Measurements from ENCODE around the gene PABPC3.

PABPC3 gene

DNA sequence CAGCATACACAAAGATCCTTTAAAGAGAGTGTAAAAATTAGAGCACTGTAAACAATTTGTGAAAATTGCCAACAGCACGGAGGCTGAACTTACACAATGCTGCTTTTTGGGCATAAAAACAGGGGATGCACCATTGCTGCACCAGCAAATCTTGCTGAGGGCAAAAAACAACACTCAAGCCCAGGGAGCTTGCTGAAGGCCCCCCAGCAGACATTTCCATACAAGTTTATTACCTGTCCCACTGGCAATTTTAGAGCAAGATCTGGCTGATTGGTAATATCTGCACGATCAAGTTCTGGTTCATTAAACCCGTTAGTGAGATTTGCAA, 41.8 kb downstream of the PABPC3 start:
- TF ChIP-seq, protein P1, sequence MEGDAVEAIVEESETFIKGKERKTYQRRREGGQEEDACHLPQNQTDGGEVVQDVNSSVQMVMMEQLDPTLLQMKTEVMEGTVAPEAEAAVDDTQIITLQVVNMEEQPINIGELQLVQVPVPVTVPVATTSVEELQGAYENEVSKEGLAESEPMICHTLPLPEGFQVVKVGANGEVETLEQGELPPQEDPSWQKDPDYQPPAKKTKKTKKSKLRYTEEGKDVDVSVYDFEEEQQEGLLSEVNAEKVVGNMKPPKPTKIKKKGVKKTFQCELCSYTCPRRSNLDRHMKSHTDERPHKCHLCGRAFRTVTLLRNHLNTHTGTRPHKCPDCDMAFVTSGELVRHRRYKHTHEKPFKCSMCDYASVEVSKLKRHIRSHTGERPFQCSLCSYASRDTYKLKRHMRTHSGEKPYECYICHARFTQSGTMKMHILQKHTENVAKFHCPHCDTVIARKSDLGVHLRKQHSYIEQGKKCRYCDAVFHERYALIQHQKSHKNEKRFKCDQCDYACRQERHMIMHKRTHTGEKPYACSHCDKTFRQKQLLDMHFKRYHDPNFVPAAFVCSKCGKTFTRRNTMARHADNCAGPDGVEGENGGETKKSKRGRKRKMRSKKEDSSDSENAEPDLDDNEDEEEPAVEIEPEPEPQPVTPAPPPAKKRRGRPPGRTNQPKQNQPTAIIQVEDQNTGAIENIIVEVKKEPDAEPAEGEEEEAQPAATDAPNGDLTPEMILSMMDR (IDR thresholded peaks at IDR 0.05; ENCODE audit: low read depth, low read length), result no peak
- no peak for TF ChIP-seq EZH2phosphoT487 (IDR thresholded peaks at IDR 0.05; ENCODE audit: low read depth)
- Histone ChIP-seq H3K27ac (ENCODE audit: low read length) (no peak overlapping the region), H3K27me3 (ENCODE audit: low read depth, low read length) (no peaks in the 10 kb centered on the region), H3K9me3 (ENCODE audit: insufficient read depth, low read length) (no peaks in the 10 kb centered on the region; the same call in none of the 2 replicates), H3K4me1 (ENCODE audit: low read length) (no peaks in the 10 kb centered on the region), H3K79me2 (ENCODE audit: low read length) (no peaks in the 10 kb centered on the region), H4K20me1 (ENCODE audit: insufficient read depth, low read length) (no peaks in the 10 kb centered on the region), H3K4me3 (ENCODE audit: low read length) (no peak overlapping the region), H3K4me2 (ENCODE audit: low read length) (no peak overlapping the region), H2AFZ (ENCODE audit: low read depth, low read length) (no peak overlapping the region), H3K36me3 (replicated peaks; ENCODE audit: low read depth, low read length) (peaks cover 4% of the 10 kb centered on the region), H3K9ac (ENCODE audit: low read length) (no peak overlapping the region)

DNA sequence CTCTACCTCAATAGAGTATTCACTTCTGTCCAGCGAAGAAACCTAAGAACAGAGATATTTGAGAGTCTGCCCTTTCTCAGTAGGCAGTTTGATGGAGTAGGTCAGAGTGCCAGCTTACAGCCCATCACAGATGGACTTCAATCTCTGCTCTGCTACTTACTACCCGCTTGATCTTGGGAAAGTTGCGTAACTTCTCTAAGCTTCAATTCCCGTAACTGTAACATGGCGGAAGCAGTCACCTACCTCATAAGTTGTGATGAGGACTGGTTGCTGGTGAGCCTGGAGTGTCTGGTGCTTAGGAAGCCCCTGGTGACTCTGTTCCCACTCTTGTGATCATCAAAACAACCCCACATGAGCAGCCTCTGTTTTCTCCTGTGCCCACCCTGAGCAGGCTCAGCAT, 45.1 kb downstream of the PABPC3 start:
- no peak overlapping the region for H3K9ac ChIP-seq (ENCODE audit: low read length)
- no peaks in the 10 kb centered on the region for H4K20me1 ChIP-seq (ENCODE audit: insufficient read depth, low read length)
- no peak overlapping the region for H2AFZ ChIP-seq (ENCODE audit: low read depth, low read length)
- no peak overlapping the region for H3K4me2 ChIP-seq (ENCODE audit: low read length)
- no peaks in the 10 kb centered on the region for H3K9me3 ChIP-seq (ENCODE audit: insufficient read depth, low read length)
- no peak overlapping the region for H3K27ac ChIP-seq (ENCODE audit: low read length)
- H3K4me3 ChIP-seq (ENCODE audit: low read length), result no peak overlapping the region
- H3K79me2 ChIP-seq (ENCODE audit: low read length), result no peaks in the 10 kb centered on the region
- TF ChIP-seq, protein P1 (IDR thresholded peaks at IDR 0.05; ENCODE audit: low read depth, low read length), result no peak
- TF ChIP-seq EZH2phosphoT487 (IDR thresholded peaks at IDR 0.05; ENCODE audit: low read depth), result no peak
- no peaks in the 10 kb centered on the region for H3K36me3 ChIP-seq (replicated peaks; ENCODE audit: low read depth, low read length)
- no peaks in the 10 kb centered on the region for H3K4me1 ChIP-seq (ENCODE audit: low read length)
- no peaks in the 10 kb centered on the region for H3K27me3 ChIP-seq (ENCODE audit: low read depth, low read length)

DNA sequence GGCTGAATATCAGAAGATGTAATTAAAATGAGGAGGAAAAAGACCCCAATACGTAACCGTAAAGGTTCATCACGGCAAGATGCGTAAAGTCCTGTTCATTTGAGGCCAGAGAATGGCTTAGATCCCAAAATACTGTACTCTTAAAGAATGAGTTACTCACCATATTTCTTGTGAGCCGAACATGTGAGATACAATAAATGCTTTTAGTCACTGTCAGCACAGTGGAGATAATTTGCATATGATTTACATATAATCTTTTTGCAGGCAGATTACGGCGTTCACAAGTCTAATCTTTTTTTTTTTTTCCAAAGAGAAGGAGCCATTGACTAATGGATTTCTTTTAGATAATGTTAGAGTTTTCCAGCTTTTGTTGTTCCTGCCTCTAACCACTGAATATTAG, 47.8 kb downstream of the PABPC3 start:
- Histone ChIP-seq H4K20me1 (ENCODE audit: insufficient read depth, low read length) (no peaks in the 10 kb centered on the region), H2AFZ (ENCODE audit: low read depth, low read length) (no peak overlapping the region), H3K9me3 (ENCODE audit: insufficient read depth, low read length) (peaks cover 10% of the 10 kb centered on the region; the same call in 1 of the 2 replicates), H3K4me3 (ENCODE audit: low read length) (no peak overlapping the region), H3K9ac (ENCODE audit: low read length) (no peak overlapping the region), H3K36me3 (replicated peaks; ENCODE audit: low read depth, low read length) (peaks cover 5% of the 10 kb centered on the region), H3K27me3 (ENCODE audit: low read depth, low read length) (no peaks in the 10 kb centered on the region), H3K4me2 (ENCODE audit: low read length) (no peak overlapping the region), H3K79me2 (ENCODE audit: low read length) (no peaks in the 10 kb centered on the region), H3K4me1 (ENCODE audit: low read length) (0 out of 2 replicates have a peak, but pooled peaks cover 4% of the 10 kb centered on the region), H3K27ac (ENCODE audit: low read length) (no peak overlapping the region)
- TF ChIP-seq, protein P1 (IDR thresholded peaks at IDR 0.05; ENCODE audit: low read depth, low read length), result no peak
- TF ChIP-seq EZH2phosphoT487 (IDR thresholded peaks at IDR 0.05; ENCODE audit: low read depth), result no peak

DNA sequence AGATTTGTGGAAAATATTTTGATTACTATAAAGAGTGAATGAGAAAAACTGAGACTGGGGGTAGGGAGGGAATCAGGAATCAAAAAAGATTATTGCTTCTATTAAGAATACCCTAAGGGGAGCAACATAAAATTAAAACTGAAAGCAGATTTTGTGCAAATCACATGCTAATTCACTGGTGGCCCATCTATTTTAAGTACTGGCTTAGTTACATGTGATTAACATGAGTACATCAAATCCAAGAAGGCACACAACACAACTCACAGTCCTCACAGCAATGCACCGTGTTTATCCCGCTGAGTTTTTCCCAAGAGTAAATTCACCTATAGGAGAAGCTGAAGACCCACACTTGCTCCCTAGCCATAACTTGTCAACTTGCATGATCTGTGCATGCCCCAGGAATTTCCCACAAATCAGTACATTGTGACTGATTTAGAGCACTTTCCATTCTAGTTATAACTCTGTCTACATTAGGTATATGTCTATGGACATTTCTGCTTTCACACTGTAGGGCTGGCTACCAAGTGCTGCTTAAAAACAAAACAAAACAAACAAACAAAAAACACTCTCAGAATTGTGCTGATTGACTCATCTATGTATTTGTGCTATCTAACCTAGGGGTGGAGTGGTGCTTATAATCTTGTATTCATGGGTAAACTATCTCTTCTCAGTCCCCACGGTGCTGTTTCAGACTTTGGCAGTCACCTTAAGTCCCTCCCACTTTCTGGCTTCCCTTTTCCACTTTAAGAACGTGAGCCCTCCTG, 51.9 kb downstream of the PABPC3 start:
- Histone ChIP-seq H2AFZ (ENCODE audit: low read depth, low read length) (no peak overlapping the region), H3K27me3 (ENCODE audit: low read depth, low read length) (no peaks in the 10 kb centered on the region), H3K27ac (ENCODE audit: low read length) (no peak overlapping the region), H3K9me3 (ENCODE audit: insufficient read depth, low read length) (peaks cover 12% of the 10 kb centered on the region; the same call in 1 of the 2 replicates), H3K36me3 (replicated peaks; ENCODE audit: low read depth, low read length) (peaks cover 6% of the 10 kb centered on the region), H3K79me2 (ENCODE audit: low read length) (no peaks in the 10 kb centered on the region), H3K4me2 (ENCODE audit: low read length) (no peak overlapping the region), H4K20me1 (ENCODE audit: insufficient read depth, low read length) (no peaks in the 10 kb centered on the region), H3K4me3 (ENCODE audit: low read length) (no peak overlapping the region), H3K4me1 (ENCODE audit: low read length) (0 out of 2 replicates have a peak, but pooled peaks cover 4% of the 10 kb centered on the region), H3K9ac (ENCODE audit: low read length) (no peak overlapping the region)
- TF ChIP-seq, protein P1 (IDR thresholded peaks at IDR 0.05; ENCODE audit: low read depth, low read length), result no peak
- no peak for TF ChIP-seq EZH2phosphoT487 (IDR thresholded peaks at IDR 0.05; ENCODE audit: low read depth)

Data from OCI-LY3 (cell line).